ENCODE measurements around the gene TAP2. TPM values are rescaled to one million over a fixed set of nuclear protein-coding genes. Genes with fewer than 3 reads are reported as not detected.

Gene TAP2
- total and polyA plus RNA-seq, 8 donors: 5.0 to 23.1 (median 12.2) TPM

GRCh38 chr6:32799168-32799567, 39.4 kb downstream of the TAP2 start:
- no peaks in the 10 kb centered on the region for H3K4me1 ChIP-seq
- no peak for FAIRE-seq
- ATAC-seq: no peak
- no peak overlapping the region for H3K27ac ChIP-seq
- 89 to 91% methylated on average over 3 of the region's 3 CpGs for WGBS, 2 donors
- peaks cover 0 to 9% (median 0%) of the 10 kb centered on the region in 4 donors for H3K27me3 ChIP-seq
- no peak for DNase-seq
- intact Hi-C loops (cut with DNase I): loop anchor here in 2 of 3 donors (5.0 to 10.0 kb wide), 3 partner anchors 374 to 554 kb away; no protein-coding TSS in a partner anchor
- H3K4me3 ChIP-seq: no peak overlapping the region
- TF ChIP-seq, protein P1, sequence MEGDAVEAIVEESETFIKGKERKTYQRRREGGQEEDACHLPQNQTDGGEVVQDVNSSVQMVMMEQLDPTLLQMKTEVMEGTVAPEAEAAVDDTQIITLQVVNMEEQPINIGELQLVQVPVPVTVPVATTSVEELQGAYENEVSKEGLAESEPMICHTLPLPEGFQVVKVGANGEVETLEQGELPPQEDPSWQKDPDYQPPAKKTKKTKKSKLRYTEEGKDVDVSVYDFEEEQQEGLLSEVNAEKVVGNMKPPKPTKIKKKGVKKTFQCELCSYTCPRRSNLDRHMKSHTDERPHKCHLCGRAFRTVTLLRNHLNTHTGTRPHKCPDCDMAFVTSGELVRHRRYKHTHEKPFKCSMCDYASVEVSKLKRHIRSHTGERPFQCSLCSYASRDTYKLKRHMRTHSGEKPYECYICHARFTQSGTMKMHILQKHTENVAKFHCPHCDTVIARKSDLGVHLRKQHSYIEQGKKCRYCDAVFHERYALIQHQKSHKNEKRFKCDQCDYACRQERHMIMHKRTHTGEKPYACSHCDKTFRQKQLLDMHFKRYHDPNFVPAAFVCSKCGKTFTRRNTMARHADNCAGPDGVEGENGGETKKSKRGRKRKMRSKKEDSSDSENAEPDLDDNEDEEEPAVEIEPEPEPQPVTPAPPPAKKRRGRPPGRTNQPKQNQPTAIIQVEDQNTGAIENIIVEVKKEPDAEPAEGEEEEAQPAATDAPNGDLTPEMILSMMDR (IDR thresholded peaks at IDR 0.05): no peak
- no peaks in the 10 kb centered on the region for H3K9me3 ChIP-seq
- no peaks in the 10 kb centered on the region for H3K36me3 ChIP-seq

DNA sequence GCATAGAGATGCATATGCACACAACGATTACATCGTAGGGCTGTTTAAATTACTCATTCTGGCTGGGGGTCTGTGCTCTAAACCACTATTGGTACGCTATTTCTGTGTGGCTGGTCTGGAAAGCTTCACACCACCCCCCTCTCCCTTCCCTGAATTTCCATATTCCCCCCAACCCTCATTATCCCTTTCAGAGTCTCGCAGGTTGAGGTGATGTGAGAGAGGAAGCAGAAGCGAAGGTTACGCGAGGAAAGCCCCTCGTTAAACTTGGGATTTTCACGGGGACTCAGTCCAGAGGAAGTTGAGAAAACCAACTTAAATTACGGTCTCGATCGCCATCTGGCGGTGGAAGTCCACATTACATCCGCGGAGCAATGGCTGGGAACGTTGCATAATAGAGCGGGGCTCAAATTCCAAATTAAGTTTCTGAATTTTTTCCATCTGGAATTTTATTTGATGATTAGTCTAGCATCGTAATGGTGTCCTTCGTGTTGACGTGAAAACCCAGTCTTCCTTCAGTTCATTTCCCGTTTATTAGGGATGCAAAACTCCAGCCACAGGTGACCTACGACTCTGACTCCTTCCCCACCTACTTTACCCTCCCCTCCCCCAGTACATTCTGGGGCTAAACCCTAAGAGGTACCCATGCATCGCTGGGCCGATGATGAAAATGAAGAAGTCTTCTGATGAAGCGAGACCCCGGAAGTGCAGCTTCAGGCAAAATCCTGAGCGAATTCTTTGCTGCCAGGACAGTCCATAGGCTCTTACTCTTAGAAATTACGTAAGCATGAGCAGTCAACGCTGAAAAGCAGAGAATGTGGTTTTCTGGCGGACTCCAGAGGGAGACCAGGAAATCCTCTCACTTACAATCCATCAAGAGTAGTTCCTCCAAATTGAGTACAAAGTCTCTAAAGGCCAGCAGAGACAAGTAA, 41.4 kb downstream of the TAP2 start:
- WGBS, 2 donors: 7 to 8% methylated on average over 30 of the region's 30 CpGs
- DNase-seq (peak; percentile 42 to 95 (median 76)), ATAC-seq (peak; percentile 68 to 90 (median 88)), FAIRE-seq (no peak)
- H3K27me3 ChIP-seq: peaks cover 0 to 14% (median 2%) of the 10 kb centered on the region in 4 donors
- H3K36me3 ChIP-seq: no peaks in the 10 kb centered on the region
- H3K9me3 ChIP-seq: no peaks in the 10 kb centered on the region
- TF ChIP-seq, protein P1 (IDR thresholded peaks at IDR 0.05): peak; percentile 82 to 91 (median 88)
- no peak overlapping the region for H3K27ac ChIP-seq
- H3K4me1 ChIP-seq: no peaks in the 10 kb centered on the region
- intact Hi-C loops (cut with DNase I): loop anchor here in 2 of 3 donors (5.0 to 10.0 kb wide), 3 partner anchors 372 to 552 kb away; no protein-coding TSS in a partner anchor
- H3K4me3 ChIP-seq: no peak overlapping the region

DNA sequence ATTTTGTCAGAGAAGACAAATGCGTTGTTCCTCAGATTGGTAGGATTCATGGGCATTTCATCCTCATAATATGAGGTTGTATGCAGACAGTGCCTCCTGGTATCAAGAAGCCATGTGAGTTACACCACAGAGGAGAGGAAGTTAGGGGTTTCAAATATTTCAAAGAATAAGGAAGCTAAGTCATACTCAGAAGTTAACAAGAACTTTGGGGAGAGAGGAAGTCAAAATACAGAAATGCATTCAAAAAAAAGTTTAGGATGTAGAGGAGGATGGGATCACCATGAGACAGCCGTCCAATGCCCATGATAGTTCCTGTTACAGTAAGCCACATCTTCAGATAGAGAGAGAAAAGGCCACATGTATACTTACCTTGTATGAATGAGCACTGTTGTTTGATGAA, 44.0 kb downstream of the TAP2 start:
- Histone ChIP-seq H3K4me1 (no peaks in the 10 kb centered on the region), H3K27me3 (peaks cover 0 to 14% (median 2%) of the 10 kb centered on the region in 4 donors), H3K4me3 (no peak overlapping the region), H3K27ac (no peak overlapping the region), H3K36me3 (no peaks in the 10 kb centered on the region), H3K9me3 (no peaks in the 10 kb centered on the region)
- 19 to 50% methylated on average over 2 of the region's 2 CpGs for WGBS, 2 donors
- FAIRE-seq (no peak), ATAC-seq (peak in 2 of 4 donors; percentile 39 to 58), DNase-seq (no peak)
- intact Hi-C loops (cut with DNase I): loop anchor here in 2 of 3 donors (10.0 kb wide), 2 partner anchors 370 to 550 kb away; no protein-coding TSS in a partner anchor
- TF ChIP-seq, protein P1 (IDR thresholded peaks at IDR 0.05): no peak

DNA sequence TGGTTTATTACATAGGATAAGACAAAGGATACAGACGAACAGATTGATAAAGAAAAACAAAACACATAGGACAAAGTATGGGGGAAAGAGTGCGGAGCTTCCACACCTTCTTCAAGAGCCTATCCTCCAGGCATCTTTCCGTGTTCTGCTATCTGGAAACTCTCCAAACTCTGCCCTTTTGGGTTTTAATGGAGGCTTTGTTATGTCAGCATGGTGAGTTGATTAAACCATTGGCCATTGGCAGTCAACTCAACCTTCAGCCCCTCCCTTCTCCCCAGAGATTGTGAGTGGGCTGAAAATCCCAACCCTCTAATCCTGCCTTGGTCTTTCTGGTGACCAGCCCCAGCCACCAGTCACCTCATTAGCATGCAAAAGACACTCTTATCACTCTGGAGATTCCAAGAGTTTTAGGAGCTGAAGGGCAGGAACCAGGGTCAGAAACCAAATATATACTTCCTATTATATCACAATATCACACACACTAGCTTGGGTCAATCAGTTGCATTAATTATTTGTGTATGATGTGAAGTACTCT, 45.6 kb downstream of the TAP2 start:
- H3K27ac ChIP-seq: no peak overlapping the region
- no peak overlapping the region for H3K4me3 ChIP-seq
- H3K36me3 ChIP-seq: no peaks in the 10 kb centered on the region
- H3K27me3 ChIP-seq: peaks cover 0 to 10% (median 2%) of the 10 kb centered on the region in 4 donors
- FAIRE-seq: no peak
- no peaks in the 10 kb centered on the region for H3K9me3 ChIP-seq
- ATAC-seq: no peak
- DNase-seq: no peak
- no peaks in the 10 kb centered on the region for H3K4me1 ChIP-seq
- TF ChIP-seq, protein P1 (IDR thresholded peaks at IDR 0.05): no peak
- intact Hi-C loops (cut with DNase I): loop anchor here in 2 of 3 donors (10.0 kb wide), 2 partner anchors 368 to 548 kb away; no protein-coding TSS in a partner anchor
- 57 to 60% methylated on average over 3 of the region's 3 CpGs for WGBS, 2 donors

All from pancreas (tissue), 10 donors.